Measurements from ENCODE around the gene CRELD1. TPM values are rescaled to one million over a fixed set of nuclear protein-coding genes. Genes with fewer than 3 reads are reported as not detected.
A peak's percentile ranks its signal among the peaks of the same experiment; 100 is the strongest.

CRELD1 gene
- total and polyA plus RNA-seq, 2 of the 13 experiments (the other 11 are each of a cell fraction or from before 2014, with no cell fraction given), result 27.1 to 61.9 TPM

- 0% methylated on average over 4 of the region's 4 CpGs for WGBS (ENCODE audit: low lambda C conversion rate)
- FAIRE-seq (peak; percentile 100), DNase-seq (ENCODE audit: low spot score) (peak; percentile 98), ATAC-seq (peak; percentile 80)
- POLR2A ChIA-PET, result interaction anchor here (0.7 to 9.3 kb wide), 19 partner anchors 8 to 351 kb away, joined by 3 to 298 read pairs (median 4); partner anchors contain the start of genes ARPC4, CIDEC, CRELD1 and IL17RC
- CTCF ChIA-PET (ENCODE audit: low intra/inter-chr PET ratio, low total read pairs), result interaction anchor here (1.3 kb wide), 1 partner anchor 50 kb away, joined by 3 read pairs; no protein-coding TSS in a partner anchor
- peak overlapping the region; percentile 85 for H3K9ac ChIP-seq (ENCODE audit: insufficient read depth, low read depth, low read length)
- intact Hi-C loops (cut with micrococcal nuclease; ENCODE audit: unreplicated experiment) (loop anchor here (2.0 to 5.0 kb wide), 2 partner anchors 17 to 35 kb away; partner anchors contain the start of gene CRELD1), in situ Hi-C loops (cut with HindIII; ENCODE audit: extremely low pct_ligation_motif_present, low pct_unique_long_range_greater_than_20kb) (loop anchor here (5.0 kb wide), 1 partner anchor 35 kb away; no protein-coding TSS in a partner anchor)
- H3K27ac ChIP-seq (ENCODE audit: extremely low read length, insufficient read depth, low read length), result peak overlapping the region; percentile 100
- H3K79me2 ChIP-seq (ENCODE audit: insufficient read depth, low read length), result peaks cover 5% of the 10 kb centered on the region
- H3K4me1 ChIP-seq (ENCODE audit: insufficient read depth, low read length), result peaks cover 79% of the 10 kb centered on the region
- H3K27me3 ChIP-seq (ENCODE audit: control insufficient read depth in 1 of 2, insufficient read depth in 2 of 2, low read length in 2 of 2), result no peaks in the 10 kb centered on the region; a peak in 1 of 5 replicates
- no peaks in the 10 kb centered on the region for H4K20me1 ChIP-seq (ENCODE audit: insufficient read depth, low read length)
- H3K9me3 ChIP-seq (ENCODE audit: low read length), result no peaks in the 10 kb centered on the region
- no peak overlapping the region for H2AFZ ChIP-seq (ENCODE audit: low read length)
- TSS peak; percentile 75 for BruUV-seq (replicated peaks)
- peak overlapping the region in 2 of 3 experiments; percentile 34 to 67; a peak in 3 of 6 replicates for H3K4me3 ChIP-seq (replicated peaks in 1 of 3; ENCODE audit: insufficient read depth in 1 of 3, low read depth in 2 of 3, low read length in 3 of 3)
- peak overlapping the region; percentile 98 for H3K4me2 ChIP-seq (ENCODE audit: low read depth, low read length)
- peaks cover 1 to 6% of the 10 kb centered on the region in 2 experiments; a peak in 4 of 5 replicates for H3K36me3 ChIP-seq (replicated peaks in 1 of 2; ENCODE audit: control insufficient read depth in 1 of 2, insufficient read depth in 2 of 2, low read length in 2 of 2)
- TF ChIP-seq NFIB (CRISPR knock-in tag; IDR thresholded peaks at IDR 0.05; ENCODE audit: borderline replicate concordance), result no peak
- TF ChIP-seq NFRKB (IDR thresholded peaks at IDR 0.05), result peak; percentile 75; the same call in 1 of the 2 replicates
- no peak for TF ChIP-seq ZNF3 (CRISPR knock-in tag; IDR thresholded peaks at IDR 0.05)
- no peak for TF ChIP-seq GLMP (CRISPR knock-in tag; IDR thresholded peaks at IDR 0.05; ENCODE audit: borderline replicate concordance)
- TF ChIP-seq ZNF256 (CRISPR knock-in tag; conservative IDR thresholded peaks at IDR 0.05), result no peak
- TF ChIP-seq ATRX (CRISPR knock-in tag; IDR thresholded peaks at IDR 0.05; ENCODE audit: borderline replicate concordance), result no peak
- peak; percentile 69; the same call in 1 of the 2 replicates for TF ChIP-seq NCOA1 (CRISPR knock-in tag; IDR thresholded peaks at IDR 0.05)
- TF ChIP-seq HDAC2 (CRISPR knock-in tag; IDR thresholded peaks at IDR 0.05), result no peak; the same call in none of the 2 replicates
- TF ChIP-seq PAX8 (CRISPR knock-in tag; IDR thresholded peaks at IDR 0.05; ENCODE audit: borderline replicate concordance), result peak; percentile 64; the same call in 1 of the 2 replicates
- no peak for TF ChIP-seq NPAS2 (CRISPR knock-in tag; IDR thresholded peaks at IDR 0.05; ENCODE audit: borderline replicate concordance)
- TF ChIP-seq SIX1 (CRISPR knock-in tag; IDR thresholded peaks at IDR 0.05; ENCODE audit: borderline replicate concordance), result peak; percentile 38; the same call in 1 of the 2 replicates
- TF ChIP-seq ZNF737 (CRISPR knock-in tag; IDR thresholded peaks at IDR 0.05; ENCODE audit: borderline replicate concordance), result no peak
- no peak for TF ChIP-seq ZBTB43 (CRISPR knock-in tag; conservative IDR thresholded peaks at IDR 0.05)
- TF ChIP-seq GATA4 (IDR thresholded peaks at IDR 0.05; ENCODE audit: borderline replicate concordance, low read depth), result no peak
- no peak for TF ChIP-seq ZFP62 (CRISPR knock-in tag; IDR thresholded peaks at IDR 0.05)
- no peak for TF ChIP-seq GRHL1 (CRISPR knock-in tag; conservative IDR thresholded peaks at IDR 0.05)
- TF ChIP-seq ZNF816 (CRISPR knock-in tag; IDR thresholded peaks at IDR 0.05; ENCODE audit: borderline replicate concordance), result no peak
Observed at GRCh38 chr3:9897408-9898372, 35.9 kb upstream of the CRELD1 start.
